Mesothelial cell of epicardium (in vitro differentiated cells): ENCODE measurements around the gene SLC2A1. TPM values are rescaled to one million over a fixed set of nuclear protein-coding genes. Genes with fewer than 3 reads are reported as not detected.

Source experiments
- DNase-seq, 2 experiments: peaks; one replicate each; pipeline ENCODE4 v3.0.0; 2021; ENCODE audit warnings: low spot score in 2 of 2; ENCODE audit not compliant: unreplicated experiment in 2 of 2
- H3K27ac Mint-ChIP-seq: 2 replicates; pipeline ENCODE4 v1.8.0; 2021; ENCODE audit warnings: mixed read lengths
- H3K27me3 Mint-ChIP-seq: 2 replicates; pipeline ENCODE4 v1.8.0; 2021; ENCODE audit warnings: low read depth, mixed read lengths
- H3K36me3 Mint-ChIP-seq: 2 replicates; pipeline ENCODE4 v1.8.0; 2021; ENCODE audit warnings: mixed read lengths
- H3K4me1 Mint-ChIP-seq: 2 replicates; pipeline ENCODE4 v1.8.0; 2021; ENCODE audit warnings: mixed read lengths
- H3K4me3 Mint-ChIP-seq: 2 replicates; pipeline ENCODE4 v1.8.0; 2021; ENCODE audit warnings: mild to moderate bottlenecking, moderate library complexity, mixed read lengths
- H3K9me3 Mint-ChIP-seq: 2 replicates; pipeline ENCODE4 v1.8.0; 2021; ENCODE audit warnings: mixed read lengths
- total RNA-seq: library from RNA; stranded (reverse); gene quantifications from 3 replicates; pipeline ENCODE4 v1.2.1, GENCODE V29; 2021
- TF ChIP-seq, protein P1 (sequence below): fragments of 200-600 bp; sonication (generic); IDR thresholded peaks from one replicate; pipeline ENCODE4 v1.5.0; 2021; ENCODE audit warnings: antibody characterized with exemption; ENCODE audit not compliant: unreplicated experiment

SLC2A1 gene
- total RNA-seq, 1 donor from 2014 or later = 786 TPM

DNA sequence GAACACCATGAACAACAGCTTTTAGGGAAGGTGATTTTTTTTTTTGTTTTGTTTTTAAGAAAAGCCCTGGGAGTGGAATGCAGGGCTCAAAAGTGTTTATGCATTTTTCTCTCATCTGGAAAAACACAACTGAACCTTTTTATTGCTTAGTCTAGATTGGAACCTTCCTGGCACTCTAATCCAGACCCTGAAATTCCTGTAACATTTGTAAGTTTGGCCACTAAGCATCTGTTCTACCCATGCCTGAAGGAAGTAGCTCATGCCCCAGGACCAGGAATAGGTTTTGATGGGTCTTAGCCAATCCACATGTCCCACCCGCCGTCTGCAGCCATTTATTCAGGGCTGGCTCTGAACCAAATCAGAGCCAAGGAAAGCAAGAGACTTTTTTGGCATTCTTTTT is 39.7 kb upstream of the SLC2A1 start:
- Mint-ChIP-seq H3K4me3 (no peak overlapping the region), H3K27ac (peak overlapping the region; percentile 84), H3K36me3 (peaks cover 5% of the 10 kb centered on the region), H3K9me3 (no peaks in the 10 kb centered on the region), H3K27me3 (no peaks in the 10 kb centered on the region), H3K4me1 (peaks cover 30% of the 10 kb centered on the region)
- TF ChIP-seq, protein P1, sequence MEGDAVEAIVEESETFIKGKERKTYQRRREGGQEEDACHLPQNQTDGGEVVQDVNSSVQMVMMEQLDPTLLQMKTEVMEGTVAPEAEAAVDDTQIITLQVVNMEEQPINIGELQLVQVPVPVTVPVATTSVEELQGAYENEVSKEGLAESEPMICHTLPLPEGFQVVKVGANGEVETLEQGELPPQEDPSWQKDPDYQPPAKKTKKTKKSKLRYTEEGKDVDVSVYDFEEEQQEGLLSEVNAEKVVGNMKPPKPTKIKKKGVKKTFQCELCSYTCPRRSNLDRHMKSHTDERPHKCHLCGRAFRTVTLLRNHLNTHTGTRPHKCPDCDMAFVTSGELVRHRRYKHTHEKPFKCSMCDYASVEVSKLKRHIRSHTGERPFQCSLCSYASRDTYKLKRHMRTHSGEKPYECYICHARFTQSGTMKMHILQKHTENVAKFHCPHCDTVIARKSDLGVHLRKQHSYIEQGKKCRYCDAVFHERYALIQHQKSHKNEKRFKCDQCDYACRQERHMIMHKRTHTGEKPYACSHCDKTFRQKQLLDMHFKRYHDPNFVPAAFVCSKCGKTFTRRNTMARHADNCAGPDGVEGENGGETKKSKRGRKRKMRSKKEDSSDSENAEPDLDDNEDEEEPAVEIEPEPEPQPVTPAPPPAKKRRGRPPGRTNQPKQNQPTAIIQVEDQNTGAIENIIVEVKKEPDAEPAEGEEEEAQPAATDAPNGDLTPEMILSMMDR = no peak
- no peak for DNase-seq

DNA sequence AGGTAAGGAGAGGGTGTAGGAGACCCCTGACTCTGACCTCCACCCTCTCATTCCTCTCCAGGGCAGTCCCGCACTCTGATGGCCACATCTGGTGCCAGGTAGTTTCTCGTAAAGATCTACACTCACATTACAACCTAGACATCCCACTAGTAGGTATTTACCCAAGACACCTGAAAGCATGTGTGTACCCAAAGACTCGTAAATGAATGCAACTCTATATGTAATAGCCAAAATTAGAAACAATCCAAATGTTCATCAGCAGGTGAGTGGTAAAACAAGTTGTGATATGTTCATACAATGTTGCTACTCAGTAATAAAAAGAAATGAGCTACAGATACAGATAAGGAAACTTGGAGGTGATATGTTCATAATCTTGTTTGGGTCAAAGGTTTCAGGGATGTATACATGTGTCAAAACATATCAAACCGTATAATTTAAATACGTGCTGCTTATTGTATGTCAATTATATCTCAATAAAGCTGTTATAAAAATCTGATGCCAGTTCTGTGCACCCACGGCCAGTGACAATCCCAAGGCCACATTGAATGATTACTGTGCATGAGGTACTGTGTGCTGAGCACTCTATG is 37.8 kb upstream of the SLC2A1 start:
- H3K36me3 Mint-ChIP-seq = peaks cover 5% of the 10 kb centered on the region
- H3K27ac Mint-ChIP-seq = peak overlapping the region; percentile 61
- no peaks in the 10 kb centered on the region for H3K9me3 Mint-ChIP-seq
- DNase-seq = no peak
- peaks cover 39% of the 10 kb centered on the region for H3K4me1 Mint-ChIP-seq
- no peak overlapping the region for H3K4me3 Mint-ChIP-seq
- H3K27me3 Mint-ChIP-seq = no peaks in the 10 kb centered on the region
- TF ChIP-seq, protein P1 = no peak

DNA sequence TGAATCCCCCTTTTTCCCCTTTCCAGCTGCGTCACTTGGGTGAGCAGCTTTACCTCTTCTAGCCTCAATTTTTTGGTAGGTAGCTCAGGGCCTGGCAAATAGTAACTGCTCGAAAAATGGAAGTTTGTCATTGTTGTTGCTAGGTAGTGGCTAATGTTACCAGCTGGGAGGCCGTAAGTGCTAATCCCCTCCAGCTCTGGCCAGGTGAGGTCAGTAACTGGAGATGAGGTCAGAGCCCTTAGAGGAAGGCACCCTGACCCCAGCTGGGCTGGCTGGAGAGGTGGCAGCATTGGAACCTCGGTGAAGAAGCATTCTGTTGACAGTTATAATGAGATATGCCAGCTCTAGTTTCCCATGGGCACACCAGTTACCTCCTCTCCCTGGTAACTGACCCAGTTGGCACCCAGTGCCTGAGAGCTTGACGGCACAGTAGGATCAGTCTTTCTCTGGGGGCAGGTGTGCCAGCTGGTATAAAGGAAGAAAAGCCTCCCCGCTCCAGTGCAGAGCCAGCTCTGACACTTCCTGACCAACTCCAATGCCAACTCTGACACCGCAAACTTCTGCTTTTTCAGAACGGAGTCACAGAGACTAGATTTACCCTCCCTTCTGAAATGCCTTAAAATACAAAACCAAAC is 35.0 kb upstream of the SLC2A1 start:
- TF ChIP-seq, protein P1 = no peak

DNA sequence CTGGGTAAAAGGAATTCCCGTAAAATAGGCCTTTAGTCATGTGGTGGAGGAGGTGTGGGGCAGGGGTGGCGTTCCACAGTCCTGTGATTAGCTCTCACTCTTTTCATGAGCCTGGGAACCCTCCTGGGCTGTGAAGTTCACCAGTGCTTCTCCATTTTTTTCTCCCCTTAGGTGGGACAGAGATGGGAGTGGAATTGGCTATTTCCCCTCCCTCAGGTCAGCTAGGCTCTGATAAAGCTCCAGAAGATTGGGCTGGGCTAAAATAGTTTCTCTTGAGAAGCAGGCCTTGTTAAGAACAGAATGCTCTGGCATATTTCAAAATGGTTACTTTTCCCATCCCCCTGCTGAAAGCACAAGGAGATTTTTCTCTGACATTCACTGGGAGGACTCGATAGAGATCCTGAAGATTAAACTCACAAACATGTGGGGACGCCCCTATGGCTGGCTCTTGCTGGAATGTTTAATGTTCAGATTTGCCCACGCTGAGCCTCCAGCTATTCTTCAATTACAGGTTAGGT is 33.4 kb upstream of the SLC2A1 start:
- peak in 1 of 2 experiments; percentile 56 for DNase-seq
- peaks cover 50% of the 10 kb centered on the region for H3K4me1 Mint-ChIP-seq
- peak overlapping the region; percentile 97 for H3K27ac Mint-ChIP-seq
- H3K9me3 Mint-ChIP-seq = no peaks in the 10 kb centered on the region
- H3K4me3 Mint-ChIP-seq = peak overlapping the region; percentile 26
- TF ChIP-seq, protein P1 = no peak
- H3K36me3 Mint-ChIP-seq = peaks cover 6% of the 10 kb centered on the region
- H3K27me3 Mint-ChIP-seq = no peaks in the 10 kb centered on the region

More for the DNA sequence above, 35.0 kb upstream of the SLC2A1 start:
- no peaks in the 10 kb centered on the region for H3K27me3 Mint-ChIP-seq
- no peak for DNase-seq
- peaks cover 54% of the 10 kb centered on the region for H3K4me1 Mint-ChIP-seq
- peaks cover 6% of the 10 kb centered on the region for H3K36me3 Mint-ChIP-seq
- peak overlapping the region; percentile 97 for H3K27ac Mint-ChIP-seq
- H3K4me3 Mint-ChIP-seq = no peak overlapping the region
- H3K9me3 Mint-ChIP-seq = no peaks in the 10 kb centered on the region

DNA sequence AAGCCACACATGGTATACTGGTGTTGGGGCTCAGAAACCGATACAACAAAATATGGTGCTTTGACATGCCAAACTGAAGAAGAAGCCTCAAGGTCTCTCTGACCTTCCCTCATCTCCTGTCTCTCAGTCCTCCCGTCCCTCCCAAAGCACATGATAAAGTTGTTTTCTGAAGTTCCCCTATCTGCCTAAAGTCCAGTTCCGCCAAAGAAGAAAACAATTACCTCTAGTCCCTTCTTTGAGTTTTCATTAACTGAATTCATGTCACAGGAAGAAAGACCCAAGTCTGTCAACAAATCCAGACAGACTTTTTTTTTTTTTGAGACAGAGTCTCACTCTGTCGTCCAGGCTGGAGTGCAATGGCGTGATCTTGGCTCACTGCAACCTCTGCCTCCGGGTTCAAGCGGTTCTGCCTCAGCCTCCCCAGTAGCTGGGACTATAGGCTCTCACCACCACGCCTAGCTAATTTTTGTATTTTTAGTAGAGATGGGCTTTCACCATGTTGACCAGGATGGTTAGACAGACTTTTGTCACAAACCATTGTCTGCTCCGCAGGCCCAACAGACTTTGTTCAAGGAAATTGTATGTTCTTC is 32.2 kb upstream of the SLC2A1 start:
- Mint-ChIP-seq H3K27ac (peak overlapping the region; percentile 97), H3K4me1 (peaks cover 48% of the 10 kb centered on the region), H3K27me3 (no peaks in the 10 kb centered on the region), H3K4me3 (no peak overlapping the region), H3K36me3 (peaks cover 2% of the 10 kb centered on the region), H3K9me3 (no peaks in the 10 kb centered on the region)
- DNase-seq = no peak
- TF ChIP-seq, protein P1 = no peak
